ENCODE data around the gene INPP4B.
A peak's percentile ranks its signal among the peaks of the same experiment; 100 is the strongest.

The INPP4B gene

DNA sequence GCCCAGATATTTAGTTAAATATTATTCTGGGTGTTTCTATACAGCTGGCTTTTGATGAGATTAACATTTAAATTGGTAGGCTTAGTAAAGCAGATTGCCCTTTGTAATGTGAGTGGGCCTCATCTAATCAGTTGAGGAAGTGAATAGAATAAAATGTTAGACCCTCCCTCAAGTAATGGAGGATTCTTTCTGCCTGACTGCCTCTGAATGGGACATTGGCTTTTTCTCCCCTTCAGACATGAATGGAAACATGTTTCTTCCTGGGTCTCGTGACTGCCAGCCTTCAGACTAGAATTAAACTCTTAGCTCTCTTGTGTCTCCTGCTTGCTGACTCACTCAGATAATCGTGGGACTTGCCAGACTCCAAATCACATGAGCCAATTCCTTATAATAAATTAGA, 266.7 kb downstream of the INPP4B start:
- no peak overlapping the region for H2BK5ac ChIP-seq (ENCODE audit: low read length)
- no peak overlapping the region for H3K4ac ChIP-seq (ENCODE audit: low read length)
- no peak overlapping the region for H3K4me2 ChIP-seq (ENCODE audit: insufficient read depth, low read length, poor library complexity, severe bottlenecking)
- no peaks in the 10 kb centered on the region for H3K36me3 ChIP-seq (replicated peaks in 1 of 2; ENCODE audit: control insufficient read depth in 2 of 2, insufficient read depth in 2 of 2, low read length in 2 of 2)
- H2BK15ac ChIP-seq (ENCODE audit: low read length): no peak overlapping the region
- peak overlapping the region; percentile 55 for H2AFZ ChIP-seq (ENCODE audit: low read length)
- H3K4me3 ChIP-seq (ENCODE audit: low read length in 2 of 2): no peak overlapping the region
- no CpG with 5 or more reads among the region's 2 CpGs for WGBS, 2 donors (ENCODE audit: extremely low coverage in 2 of 2, insufficient read length in 2 of 2, insufficient replicate concordance in 1 of 2)
- H3K14ac ChIP-seq (ENCODE audit: low read length): no peak overlapping the region
- no peaks in the 10 kb centered on the region for H3K9me3 ChIP-seq (replicated peaks in 1 of 2; ENCODE audit: control insufficient read depth in 2 of 2, insufficient read depth in 1 of 2, low read depth in 1 of 2, low read length in 2 of 2)
- H4K8ac ChIP-seq (ENCODE audit: low read depth, low read length): no peak overlapping the region
- no peak overlapping the region for H2BK12ac ChIP-seq (ENCODE audit: low read length)
- no peak overlapping the region for H3K27ac ChIP-seq (replicated peaks; ENCODE audit: low read length)
- H4K91ac ChIP-seq (ENCODE audit: low read depth, low read length, poor library complexity): no peak overlapping the region
- H3K4me1 ChIP-seq (ENCODE audit: control insufficient read depth in 2 of 2, insufficient read depth in 1 of 2, low read depth in 1 of 2, low read length in 2 of 2): peaks cover 2 to 3% of the 10 kb centered on the region in 2 donors
- no peaks in the 10 kb centered on the region for H3K79me1 ChIP-seq (ENCODE audit: low read depth, low read length)
- no peak overlapping the region for H2BK120ac ChIP-seq (ENCODE audit: low read depth, low read length)
- H3K23ac ChIP-seq (ENCODE audit: low read depth, low read length, poor library complexity): no peak overlapping the region
- peak; percentile 38 for DNase-seq (ENCODE audit: low spot score)
- H3K9ac ChIP-seq (ENCODE audit: low read depth, low read length, poor library complexity): no peak overlapping the region
- H2AK5ac ChIP-seq (ENCODE audit: low read depth, low read length): no peak overlapping the region
- H3K27me3 ChIP-seq (ENCODE audit: control insufficient read depth in 3 of 3, insufficient read depth in 3 of 3, low read depth in 1 of 3, low read length in 3 of 3): no peaks in the 10 kb centered on the region
- no peak overlapping the region for H3K18ac ChIP-seq (ENCODE audit: low read length)

DNA sequence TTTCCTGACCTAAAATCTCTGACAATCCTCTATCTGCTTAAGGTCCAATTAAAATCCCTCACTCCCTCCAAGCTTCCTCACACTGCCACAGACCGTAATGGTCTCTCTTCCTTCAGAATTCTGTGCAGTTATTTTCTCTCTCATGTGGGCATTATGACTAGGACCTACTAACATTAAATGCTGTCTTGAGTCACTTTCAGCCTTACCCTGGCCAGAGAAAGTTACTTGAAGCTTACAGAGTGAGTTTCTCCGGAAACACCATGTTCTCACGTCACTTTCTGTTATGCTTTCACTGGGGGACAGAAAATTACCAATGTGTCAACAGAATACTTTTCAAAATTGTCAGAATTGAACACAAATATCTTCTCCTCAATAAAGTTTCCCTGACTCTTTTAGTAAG, 271.8 kb downstream of the INPP4B start:
- Histone ChIP-seq H3K79me1 (ENCODE audit: low read depth, low read length) (no peaks in the 10 kb centered on the region), H3K4ac (ENCODE audit: low read length) (no peak overlapping the region), H3K27ac (replicated peaks; ENCODE audit: low read length) (no peak overlapping the region), H3K4me2 (ENCODE audit: insufficient read depth, low read length, poor library complexity, severe bottlenecking) (no peak overlapping the region), H3K36me3 (replicated peaks in 1 of 2; ENCODE audit: control insufficient read depth in 2 of 2, insufficient read depth in 2 of 2, low read length in 2 of 2) (no peaks in the 10 kb centered on the region), H3K9ac (ENCODE audit: low read depth, low read length, poor library complexity) (no peak overlapping the region), H2BK120ac (ENCODE audit: low read depth, low read length) (no peak overlapping the region), H3K14ac (ENCODE audit: low read length) (no peak overlapping the region), H2BK5ac (ENCODE audit: low read length) (no peak overlapping the region), H4K91ac (ENCODE audit: low read depth, low read length, poor library complexity) (no peak overlapping the region), H3K18ac (ENCODE audit: low read length) (no peak overlapping the region), H3K4me3 (ENCODE audit: low read length in 2 of 2) (no peak overlapping the region), H2AFZ (ENCODE audit: low read length) (peak overlapping the region; percentile 15), H3K27me3 (ENCODE audit: control insufficient read depth in 3 of 3, insufficient read depth in 3 of 3, low read depth in 1 of 3, low read length in 3 of 3) (no peaks in the 10 kb centered on the region), H2BK12ac (ENCODE audit: low read length) (no peak overlapping the region), H2BK15ac (ENCODE audit: low read length) (no peak overlapping the region), H3K4me1 (ENCODE audit: control insufficient read depth in 2 of 2, insufficient read depth in 1 of 2, low read depth in 1 of 2, low read length in 2 of 2) (no peaks in the 10 kb centered on the region), H4K8ac (ENCODE audit: low read depth, low read length) (no peak overlapping the region), H2AK5ac (ENCODE audit: low read depth, low read length) (no peak overlapping the region), H3K9me3 (replicated peaks in 1 of 2; ENCODE audit: control insufficient read depth in 2 of 2, insufficient read depth in 1 of 2, low read depth in 1 of 2, low read length in 2 of 2) (no peaks in the 10 kb centered on the region), H3K23ac (ENCODE audit: low read depth, low read length, poor library complexity) (no peak overlapping the region)
- no CpG with 5 or more reads among the region's 3 CpGs for WGBS, 2 donors (ENCODE audit: extremely low coverage in 2 of 2, insufficient read length in 2 of 2, insufficient replicate concordance in 1 of 2)
- no peak for DNase-seq (ENCODE audit: low spot score)

DNA sequence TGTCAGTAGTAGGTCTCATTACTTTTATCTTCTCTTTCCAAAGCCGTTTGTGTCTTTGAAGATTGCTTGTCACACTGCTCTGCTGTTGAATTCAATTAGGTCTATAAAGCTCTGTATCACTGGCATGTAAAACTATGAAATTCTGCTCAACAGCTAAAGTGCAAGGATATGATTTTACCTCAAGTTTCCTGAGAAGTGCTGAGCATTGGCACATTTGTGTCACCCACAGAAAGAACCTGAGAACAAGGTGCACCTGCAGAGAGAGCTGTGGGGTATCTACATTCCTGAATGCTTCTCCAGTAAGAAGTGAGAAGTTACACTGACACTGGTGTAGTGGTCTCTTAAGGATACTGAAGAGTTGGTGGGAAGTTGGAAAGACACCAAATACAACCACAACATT, 274.0 kb downstream of the INPP4B start:
- WGBS, 2 donors (ENCODE audit: extremely low coverage in 2 of 2, insufficient read length in 2 of 2, insufficient replicate concordance in 1 of 2): no CpG with 5 or more reads among the region's 1 CpG

DNA sequence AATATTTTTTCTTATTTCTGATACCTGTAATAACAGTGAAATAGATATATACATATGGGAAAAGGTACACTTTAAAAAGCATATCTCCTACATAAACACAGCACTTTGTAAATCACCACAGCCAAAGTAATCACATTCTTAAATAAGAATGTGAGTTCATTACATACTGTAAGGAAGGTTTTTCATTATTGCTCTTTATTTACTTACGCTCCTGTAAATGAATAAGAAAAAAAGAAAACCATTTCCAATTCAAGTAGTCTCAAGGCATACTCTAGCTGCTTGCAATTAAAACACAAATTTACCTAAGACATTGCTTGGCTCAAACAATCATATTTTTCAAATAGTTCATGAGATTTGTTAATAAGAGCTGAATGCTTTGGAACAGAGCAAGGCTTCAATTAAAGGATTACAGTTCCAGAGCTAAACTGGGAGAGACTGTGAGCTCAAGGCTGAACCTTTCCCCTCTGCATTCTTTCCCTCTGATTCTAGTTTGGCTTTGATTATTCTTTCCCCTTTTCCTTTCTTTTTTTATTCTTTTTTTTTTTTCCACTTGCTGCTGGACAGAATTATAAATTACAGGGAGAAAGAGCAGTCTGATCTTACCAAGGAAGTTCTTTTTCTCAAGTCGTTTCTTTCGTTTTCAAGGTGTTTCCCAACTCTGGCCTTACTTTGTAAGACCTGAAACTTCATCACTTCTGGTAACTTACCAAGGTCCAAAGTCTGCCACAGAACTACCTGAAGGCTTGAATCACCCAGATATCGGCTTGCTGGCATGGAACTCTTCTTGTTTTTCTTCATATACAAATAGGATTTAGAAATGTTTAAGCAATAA, 278.3 kb downstream of the INPP4B start:
- Histone ChIP-seq H3K4me1 (ENCODE audit: control insufficient read depth in 2 of 2, insufficient read depth in 1 of 2, low read depth in 1 of 2, low read length in 2 of 2) (peaks cover 0 to 4% of the 10 kb centered on the region in 2 donors), H3K23ac (ENCODE audit: low read depth, low read length, poor library complexity) (no peak overlapping the region), H2BK5ac (ENCODE audit: low read length) (no peak overlapping the region), H4K8ac (ENCODE audit: low read depth, low read length) (no peak overlapping the region), H4K91ac (ENCODE audit: low read depth, low read length, poor library complexity) (no peak overlapping the region), H3K36me3 (replicated peaks in 1 of 2; ENCODE audit: control insufficient read depth in 2 of 2, insufficient read depth in 2 of 2, low read length in 2 of 2) (no peaks in the 10 kb centered on the region), H2BK15ac (ENCODE audit: low read length) (no peak overlapping the region), H3K4me3 (ENCODE audit: low read length in 2 of 2) (no peak overlapping the region), H3K9ac (ENCODE audit: low read depth, low read length, poor library complexity) (no peak overlapping the region), H3K14ac (ENCODE audit: low read length) (no peak overlapping the region), H2AFZ (ENCODE audit: low read length) (peak overlapping the region; percentile 2), H3K27ac (replicated peaks; ENCODE audit: low read length) (no peak overlapping the region), H2BK120ac (ENCODE audit: low read depth, low read length) (no peak overlapping the region), H3K9me3 (replicated peaks in 1 of 2; ENCODE audit: control insufficient read depth in 2 of 2, insufficient read depth in 1 of 2, low read depth in 1 of 2, low read length in 2 of 2) (no peaks in the 10 kb centered on the region), H2BK12ac (ENCODE audit: low read length) (no peak overlapping the region), H3K4ac (ENCODE audit: low read length) (no peak overlapping the region), H3K18ac (ENCODE audit: low read length) (no peak overlapping the region), H3K27me3 (ENCODE audit: control insufficient read depth in 3 of 3, insufficient read depth in 3 of 3, low read depth in 1 of 3, low read length in 3 of 3) (no peaks in the 10 kb centered on the region), H3K79me1 (ENCODE audit: low read depth, low read length) (no peaks in the 10 kb centered on the region), H2AK5ac (ENCODE audit: low read depth, low read length) (no peak overlapping the region), H3K4me2 (ENCODE audit: insufficient read depth, low read length, poor library complexity, severe bottlenecking) (no peak overlapping the region)
- no CpG with 5 or more reads among the region's 4 CpGs for WGBS, 2 donors (ENCODE audit: extremely low coverage in 2 of 2, insufficient read length in 2 of 2, insufficient replicate concordance in 1 of 2)
- peak; percentile 11 for DNase-seq (ENCODE audit: low spot score)

More for the DNA sequence above, 274.0 kb downstream of the INPP4B start:
- no peak overlapping the region for H4K8ac ChIP-seq (ENCODE audit: low read depth, low read length)
- no peak overlapping the region for H3K4me3 ChIP-seq (ENCODE audit: low read length in 2 of 2)
- peaks cover 0 to 4% of the 10 kb centered on the region in 2 donors for H3K4me1 ChIP-seq (ENCODE audit: control insufficient read depth in 2 of 2, insufficient read depth in 1 of 2, low read depth in 1 of 2, low read length in 2 of 2)
- no peak overlapping the region for H3K27ac ChIP-seq (replicated peaks; ENCODE audit: low read length)
- no peaks in the 10 kb centered on the region for H3K36me3 ChIP-seq (replicated peaks in 1 of 2; ENCODE audit: control insufficient read depth in 2 of 2, insufficient read depth in 2 of 2, low read length in 2 of 2)
- no peak overlapping the region for H3K4me2 ChIP-seq (ENCODE audit: insufficient read depth, low read length, poor library complexity, severe bottlenecking)
- H2BK15ac ChIP-seq (ENCODE audit: low read length): no peak overlapping the region
- no peak overlapping the region for H4K91ac ChIP-seq (ENCODE audit: low read depth, low read length, poor library complexity)
- H3K27me3 ChIP-seq (ENCODE audit: control insufficient read depth in 3 of 3, insufficient read depth in 3 of 3, low read depth in 1 of 3, low read length in 3 of 3): no peaks in the 10 kb centered on the region
- no peak overlapping the region for H2BK12ac ChIP-seq (ENCODE audit: low read length)
- no peak overlapping the region for H3K9ac ChIP-seq (ENCODE audit: low read depth, low read length, poor library complexity)
- H3K14ac ChIP-seq (ENCODE audit: low read length): no peak overlapping the region
- no peak overlapping the region for H3K23ac ChIP-seq (ENCODE audit: low read depth, low read length, poor library complexity)
- H3K4ac ChIP-seq (ENCODE audit: low read length): no peak overlapping the region
- DNase-seq (ENCODE audit: low spot score): no peak
- H2AFZ ChIP-seq (ENCODE audit: low read length): no peak overlapping the region
- H2BK120ac ChIP-seq (ENCODE audit: low read depth, low read length): no peak overlapping the region
- no peak overlapping the region for H2AK5ac ChIP-seq (ENCODE audit: low read depth, low read length)
- H3K9me3 ChIP-seq (replicated peaks in 1 of 2; ENCODE audit: control insufficient read depth in 2 of 2, insufficient read depth in 1 of 2, low read depth in 1 of 2, low read length in 2 of 2): no peaks in the 10 kb centered on the region
- no peak overlapping the region for H2BK5ac ChIP-seq (ENCODE audit: low read length)
- no peaks in the 10 kb centered on the region for H3K79me1 ChIP-seq (ENCODE audit: low read depth, low read length)
- H3K18ac ChIP-seq (ENCODE audit: low read length): no peak overlapping the region
